SK-N-SH (cell line): ENCODE data around the gene PTPRS. TPM values are rescaled to one million over a fixed set of nuclear protein-coding genes. Genes with fewer than 3 reads are reported as not detected.

ENCODE experiments used
- CTCF ChIA-PET: fragments of 300-600, 350-600 bp; formaldehyde crosslinking; extraction: SDS; loops from one replicate; lab custom pipeline; 2021; lab: Yijun Ruan, JAX
- POLR2A ChIA-PET: fragments of 350-600 bp; sonication (Branson Sonifier 250); formaldehyde crosslinking; extraction: SDS; loops from one replicate; lab custom pipeline; 2020; ENCODE audit warnings: antibody characterized with exemption, inconsistent platforms; lab: Yijun Ruan, JAX
- DNase-seq: peaks from one replicate; pipeline ENCODE4 v3.0.0; 2012
- H2AFZ ChIP-seq: fragments of 200-600 bp; sonication (generic); 2 replicates; pipeline ENCODE4 v1.8.1; 2016; ENCODE audit warnings: antibody characterized with exemption, mild to moderate bottlenecking, low read depth
- H3F3A ChIP-seq: fragments of 200-600 bp; sonication (generic); replicated peaks from 2 replicates; pipeline ENCODE3; 2016; ENCODE audit warnings: antibody characterized with exemption, mild to moderate bottlenecking; ENCODE audit not compliant: insufficient read depth
- H3K27ac ChIP-seq, 2 experiments: fragments of 200-500 bp in 1 of 2; fragments of 200-600 bp in 1 of 2; sonication (Bioruptor generic) in 1 of 2; sonication (generic), shearing (Covaris generic) in 1 of 2; 2 replicates each; pipeline versions ENCODE4 v1.5.1 to v1.6.1; 2014 to 2016; ENCODE audit warnings: low read depth in 2 of 2, inconsistent platforms in 1 of 2, low read length in 1 of 2, mild to moderate bottlenecking in 1 of 2, mixed read lengths in 1 of 2
- H3K27me3 ChIP-seq: fragments of 200-600 bp; sonication (generic), shearing (Covaris generic); 2 replicates; pipeline ENCODE4 v1.6.1; 2016; ENCODE audit warnings: mixed run types; ENCODE audit not compliant: insufficient read depth
- H3K36me3 ChIP-seq, 2 experiments: fragments of 200-500 bp in 1 of 2; fragments of 200-600 bp in 1 of 2; sonication (Bioruptor generic) in 1 of 2; sonication (generic) in 1 of 2; replicated peaks in 1 of 2; 2 replicates each; pipeline versions ENCODE3 to v1.5.1; 2014 to 2016; ENCODE audit warnings: low read length in 1 of 2, mild to moderate bottlenecking in 1 of 2; ENCODE audit not compliant: insufficient read depth in 2 of 2, control insufficient read depth in 1 of 2
- H3K4me1 ChIP-seq, 2 experiments: fragments of 200-500 bp in 1 of 2; fragments of 200-600 bp in 1 of 2; sonication (Bioruptor generic) in 1 of 2; sonication (generic), shearing (Covaris generic) in 1 of 2; 2 replicates each; pipeline versions ENCODE4 v1.5.1 to v1.6.1; 2014 to 2016; ENCODE audit warnings: low read depth in 1 of 2, low read length in 1 of 2, mixed run types in 1 of 2; ENCODE audit not compliant: insufficient read depth in 2 of 2, control insufficient read depth in 1 of 2
- H3K4me2 ChIP-seq: fragments of 200-600 bp; sonication (generic), shearing (Covaris generic); 2 replicates; pipeline ENCODE4 v1.6.1; 2017; ENCODE audit warnings: mixed run types
- H3K4me3 ChIP-seq, 2 experiments: fragments of 200-500 bp in 1 of 2; fragments of 200-600 bp in 1 of 2; sonication (Bioruptor generic) in 1 of 2; sonication (generic), shearing (Covaris generic) in 1 of 2; 2 replicates each; pipeline versions ENCODE4 v1.5.1 to v1.8.1; 2014 to 2016; ENCODE audit warnings: low read depth in 2 of 2, inconsistent platforms in 1 of 2, low read length in 1 of 2, mild to moderate bottlenecking in 1 of 2, mixed read lengths in 1 of 2, moderate library complexity in 1 of 2
- H3K79me2 ChIP-seq: fragments of 200-600 bp; sonication (generic); 2 replicates; pipeline ENCODE4 v1.8.1; 2017; ENCODE audit warnings: mild to moderate bottlenecking; ENCODE audit not compliant: insufficient read depth
- H3K9ac ChIP-seq: fragments of 200-600 bp; sonication (generic); 2 replicates; pipeline ENCODE4 v1.6.1; 2017; ENCODE audit warnings: mixed run types
- H3K9me2 ChIP-seq: fragments of 200-600 bp; sonication (generic); 2 replicates; pipeline ENCODE4 v1.6.1; 2017; ENCODE audit warnings: mixed run types
- H3K9me3 ChIP-seq: fragments of 200-600 bp; sonication (generic); 2 replicates; pipeline ENCODE4 v1.6.1; 2017; ENCODE audit warnings: mixed run types, mild to moderate bottlenecking, moderate library complexity
- H4K20me1 ChIP-seq: fragments of 200-600 bp; sonication (generic); 2 replicates; pipeline ENCODE4 v1.6.1; 2017; ENCODE audit warnings: mild to moderate bottlenecking, mixed run types; ENCODE audit not compliant: insufficient read depth
- CHD2 ChIP-seq: fragments of 150-350 bp; IDR thresholded peaks from 2 replicates; pipeline ENCODE4 v1.6.1; 2018; ENCODE audit warnings: low read length; ENCODE audit not compliant: partially characterized antibody
- CTCF ChIP-seq: fragments of 200-600 bp; sonication (generic); IDR thresholded peaks from 2 replicates; pipeline ENCODE4 v1.6.1; 2017; ENCODE audit warnings: antibody characterized with exemption, mild to moderate bottlenecking, moderate library complexity
- ELF1 ChIP-seq: IDR thresholded peaks from 2 replicates; pipeline ENCODE4 v1.4.0; 2012
- EZH2phosphoT487 ChIP-seq: fragments of 200-600 bp; sonication (generic); IDR thresholded peaks from 2 replicates; pipeline ENCODE4 v1.6.1; 2017; ENCODE audit warnings: low read depth, mixed run types, mild to moderate bottlenecking, antibody characterized with exemption, moderate library complexity, borderline replicate concordance
- FOSL2 ChIP-seq: IDR thresholded peaks from 2 replicates; pipeline ENCODE4 v1.4.0; 2012; ENCODE audit warnings: low read depth, mild to moderate bottlenecking, moderate library complexity, borderline replicate concordance
- JUND ChIP-seq: IDR thresholded peaks from 2 replicates; pipeline ENCODE4 v1.4.0; 2012
- MEF2A ChIP-seq: IDR thresholded peaks from 2 replicates; pipeline ENCODE4 v1.4.0; 2012; ENCODE audit warnings: low read depth, borderline replicate concordance
- MXI1 ChIP-seq: IDR thresholded peaks from 2 replicates; pipeline ENCODE4 v1.6.1; 2012; ENCODE audit warnings: mild to moderate bottlenecking, low read depth, low read length, improper control_type of control experiment
- NFIC ChIP-seq: IDR thresholded peaks from 2 replicates; pipeline ENCODE4 v1.4.0; 2012; ENCODE audit warnings: borderline replicate concordance
- PBX3 ChIP-seq: IDR thresholded peaks from 2 replicates; pipeline ENCODE4; 2012
- RAD21 ChIP-seq: IDR thresholded peaks from 2 replicates; pipeline ENCODE4 v1.6.1; 2012; ENCODE audit warnings: mild to moderate bottlenecking, low read length
- SMC3 ChIP-seq: IDR thresholded peaks from 2 replicates; pipeline ENCODE4 v1.6.1; 2012; ENCODE audit warnings: low read depth, low read length, improper control_type of control experiment
- TAF1 ChIP-seq: IDR thresholded peaks from 2 replicates; pipeline ENCODE4 v1.6.1; 2012; ENCODE audit warnings: low read depth, mild to moderate bottlenecking, low read length, moderate library complexity, borderline replicate concordance
- USF1 ChIP-seq: IDR thresholded peaks from 2 replicates; pipeline ENCODE4 v1.4.0; 2012; ENCODE audit warnings: low read depth, borderline replicate concordance
- YY1 ChIP-seq: IDR thresholded peaks from 2 replicates; pipeline ENCODE4 v1.4.0; 2012; ENCODE audit warnings: low read depth, mild to moderate bottlenecking
- WGBS: methylation state at CpG from one replicate; pipeline ENCODE4 v1.1.6; 2017; ENCODE audit warnings: low lambda C conversion rate; 5-methylcytosine and 5-hydroxymethylcytosine counted together
- polyA plus RNA-seq, 3 experiments: library from polyadenylated mRNA; depleted of rRNA; stranded (reverse); fragments of >200 nt; gene quantifications; 2 replicates each; pipeline ENCODE4 v1.2.3, GENCODE V29; 2012
- TF ChIP-seq, protein P1 (sequence below): fragments of 150-350 bp; IDR thresholded peaks from 2 replicates; pipeline ENCODE4 v1.6.1; 2016; ENCODE audit warnings: mild to moderate bottlenecking, low read depth, low read length
- TF ChIP-seq, protein P2 (sequence below): IDR thresholded peaks from 2 replicates; pipeline ENCODE4 v1.4.0; 2012; ENCODE audit warnings: low read depth, borderline replicate concordance
- TF ChIP-seq, protein P3 (sequence below): IDR thresholded peaks from 2 replicates; pipeline ENCODE4 v1.4.0; 2012; ENCODE audit warnings: low read depth

Gene PTPRS
- polyA plus RNA-seq, 1 of the 3 experiments (the other 2 are of a cell fraction) = 91.0 TPM

DNA sequence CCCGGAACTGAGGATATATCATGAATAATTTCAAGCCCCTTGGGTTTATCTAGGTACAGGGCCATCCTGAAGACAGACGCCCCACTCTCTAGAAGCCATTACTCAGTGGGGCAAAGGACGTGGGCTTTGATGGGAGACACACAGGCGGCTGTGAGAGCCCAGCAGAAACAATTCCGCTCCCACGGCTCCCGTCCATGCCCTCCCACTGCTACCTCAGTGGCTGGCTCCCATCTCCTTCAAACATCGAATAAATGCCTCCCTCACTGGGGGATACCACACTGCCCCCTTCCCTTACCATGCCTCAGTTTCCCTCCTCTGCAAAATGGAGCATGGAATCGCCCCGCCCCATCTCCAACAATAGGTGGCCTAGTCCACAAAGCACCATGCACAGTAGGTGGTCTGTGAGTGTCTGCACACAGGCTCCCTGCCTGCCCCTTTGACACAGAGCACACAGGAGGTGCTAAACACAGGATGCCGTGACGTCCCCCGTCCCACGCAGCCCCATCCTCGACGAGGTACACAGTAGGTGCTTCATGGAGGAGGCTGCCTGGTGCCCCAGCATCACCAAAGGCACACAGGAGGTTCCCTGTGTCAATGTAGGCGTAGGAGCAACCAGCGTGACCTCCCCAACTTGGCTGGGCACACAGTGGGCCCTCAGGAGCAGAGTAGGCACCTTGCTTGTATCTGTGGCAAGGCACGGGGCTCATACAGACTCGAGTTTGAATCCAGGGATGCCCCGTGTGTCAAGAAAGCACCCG is 46.0 kb downstream of the PTPRS start:
- Histone ChIP-seq H3K27ac (peak overlapping the region; percentile 77 to 96; a peak in 3 of 4 replicates), H3K27me3 (no peaks in the 10 kb centered on the region), H3K36me3 (no peaks in the 10 kb centered on the region), H3K79me2 (peaks cover 30% of the 10 kb centered on the region), H2AFZ (no peak overlapping the region), H3K9me3 (no peaks in the 10 kb centered on the region), H3K4me2 (peak overlapping the region; percentile 95), H3K9ac (no peak overlapping the region; the same call in 1 of the 2 replicates), H3K4me3 (peak overlapping the region; percentile 78 to 85; a peak in 3 of 4 replicates), H3K4me1 (peaks cover 4 to 33% of the 10 kb centered on the region in 2 experiments; a peak in 1 of 4 replicates), H4K20me1 (peaks cover 30% of the 10 kb centered on the region), H3K9me2 (no peaks in the 10 kb centered on the region), H3F3A (peaks cover 3% of the 10 kb centered on the region)
- CTCF ChIA-PET = no interaction called here
- POLR2A ChIA-PET = no interaction called here
- TF ChIP-seq JUND = no peak
- TF ChIP-seq, protein P1, sequence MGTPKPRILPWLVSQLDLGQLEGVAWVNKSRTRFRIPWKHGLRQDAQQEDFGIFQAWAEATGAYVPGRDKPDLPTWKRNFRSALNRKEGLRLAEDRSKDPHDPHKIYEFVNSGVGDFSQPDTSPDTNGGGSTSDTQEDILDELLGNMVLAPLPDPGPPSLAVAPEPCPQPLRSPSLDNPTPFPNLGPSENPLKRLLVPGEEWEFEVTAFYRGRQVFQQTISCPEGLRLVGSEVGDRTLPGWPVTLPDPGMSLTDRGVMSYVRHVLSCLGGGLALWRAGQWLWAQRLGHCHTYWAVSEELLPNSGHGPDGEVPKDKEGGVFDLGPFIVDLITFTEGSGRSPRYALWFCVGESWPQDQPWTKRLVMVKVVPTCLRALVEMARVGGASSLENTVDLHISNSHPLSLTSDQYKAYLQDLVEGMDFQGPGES = no peak
- no peak for TF ChIP-seq USF1
- no peak for TF ChIP-seq CTCF
- no peak for TF ChIP-seq SMC3
- TF ChIP-seq NFIC = no peak
- no peak for TF ChIP-seq FOSL2
- TF ChIP-seq RAD21 = no peak
- no peak for TF ChIP-seq ELF1
- no peak for DNase-seq
- WGBS = 86% methylated on average over 12 of the region's 22 CpGs

DNA sequence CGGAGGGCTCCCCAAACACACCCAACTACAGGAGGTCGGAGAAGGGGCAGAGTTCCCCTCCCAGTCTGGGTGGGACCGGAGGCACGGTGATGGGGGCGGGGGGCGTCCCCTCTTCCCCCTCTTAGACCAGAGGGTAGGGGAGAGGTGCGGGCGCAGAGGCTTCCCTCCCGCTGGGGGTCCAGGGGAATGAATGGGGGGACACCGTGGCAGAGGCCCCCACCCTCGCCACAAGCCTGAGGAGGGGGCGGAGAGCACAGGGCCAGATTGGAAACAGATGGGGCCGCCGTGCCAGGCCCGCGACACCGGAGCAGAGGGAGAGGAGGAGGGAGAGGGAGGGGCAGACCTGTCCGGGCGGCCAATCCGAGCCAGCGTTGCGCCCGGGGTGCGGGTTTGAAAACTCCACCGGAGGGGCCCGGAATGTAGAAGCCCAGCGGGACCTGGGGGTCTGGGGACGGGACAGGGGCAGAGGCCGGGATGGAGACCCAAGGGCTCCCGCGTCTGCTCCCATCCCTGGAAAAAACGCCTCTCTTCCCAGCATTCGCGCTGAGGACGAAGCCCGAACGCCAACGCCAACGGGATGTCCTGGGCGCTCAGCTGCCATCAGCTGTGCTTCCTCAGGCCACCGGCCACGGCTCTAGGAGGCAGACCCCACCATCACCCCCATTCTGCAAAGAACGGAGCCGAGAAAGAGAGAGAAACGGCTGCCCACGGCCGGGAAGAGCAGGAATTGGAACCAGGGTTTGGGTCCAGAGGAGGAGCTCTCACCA is 46.8 kb downstream of the PTPRS start:
- H3K27ac ChIP-seq = peak overlapping the region; percentile 77 to 96
- no peaks in the 10 kb centered on the region for H3K9me2 ChIP-seq
- H3K27me3 ChIP-seq = no peaks in the 10 kb centered on the region
- peak overlapping the region; percentile 95 for H3K4me2 ChIP-seq
- no peaks in the 10 kb centered on the region for H3K36me3 ChIP-seq
- peak overlapping the region; percentile 53; the same call in 1 of the 2 replicates for H2AFZ ChIP-seq
- H3K9ac ChIP-seq = peak overlapping the region; percentile 93
- H3F3A ChIP-seq = peaks cover 3% of the 10 kb centered on the region
- ChIA-PET CTCF (interaction anchor here (0.6 kb wide), 2 partner anchors 49 to 245 kb away, joined by 3 read pairs; no protein-coding TSS in a partner anchor), POLR2A (interaction anchor here (0.7 to 1.5 kb wide), 5 partner anchors 11 to 245 kb away, joined by 3 to 7 read pairs (median 5); no protein-coding TSS in a partner anchor)
- no peaks in the 10 kb centered on the region for H3K9me3 ChIP-seq
- 4% methylated on average over 29 of the region's 47 CpGs for WGBS
- H3K4me1 ChIP-seq = peaks cover 4 to 34% of the 10 kb centered on the region in 2 experiments; a peak in 1 of 4 replicates
- peaks cover 38% of the 10 kb centered on the region for H3K79me2 ChIP-seq
- H4K20me1 ChIP-seq = peaks cover 38% of the 10 kb centered on the region
- peak; percentile 94 for DNase-seq
- H3K4me3 ChIP-seq = peak overlapping the region; percentile 78 to 85
- TF ChIP-seq NFIC (no peak), CHD2 (peak; percentile 28), JUND (no peak), MXI1 (0 out of 2 replicates have a peak, but pooled peaks have one; percentile 56), TAF1 (peak; percentile 13; the same call in 1 of the 2 replicates), PBX3 (no peak), MEF2A (no peak), YY1 (no peak), EZH2phosphoT487 (no peak)
- TF ChIP-seq, protein P2, sequence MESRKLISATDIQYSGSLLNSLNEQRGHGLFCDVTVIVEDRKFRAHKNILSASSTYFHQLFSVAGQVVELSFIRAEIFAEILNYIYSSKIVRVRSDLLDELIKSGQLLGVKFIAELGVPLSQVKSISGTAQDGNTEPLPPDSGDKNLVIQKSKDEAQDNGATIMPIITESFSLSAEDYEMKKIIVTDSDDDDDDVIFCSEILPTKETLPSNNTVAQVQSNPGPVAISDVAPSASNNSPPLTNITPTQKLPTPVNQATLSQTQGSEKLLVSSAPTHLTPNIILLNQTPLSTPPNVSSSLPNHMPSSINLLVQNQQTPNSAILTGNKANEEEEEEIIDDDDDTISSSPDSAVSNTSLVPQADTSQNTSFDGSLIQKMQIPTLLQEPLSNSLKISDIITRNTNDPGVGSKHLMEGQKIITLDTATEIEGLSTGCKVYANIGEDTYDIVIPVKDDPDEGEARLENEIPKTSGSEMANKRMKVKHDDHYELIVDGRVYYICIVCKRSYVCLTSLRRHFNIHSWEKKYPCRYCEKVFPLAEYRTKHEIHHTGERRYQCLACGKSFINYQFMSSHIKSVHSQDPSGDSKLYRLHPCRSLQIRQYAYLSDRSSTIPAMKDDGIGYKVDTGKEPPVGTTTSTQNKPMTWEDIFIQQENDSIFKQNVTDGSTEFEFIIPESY = no peak
- TF ChIP-seq, protein P3, sequence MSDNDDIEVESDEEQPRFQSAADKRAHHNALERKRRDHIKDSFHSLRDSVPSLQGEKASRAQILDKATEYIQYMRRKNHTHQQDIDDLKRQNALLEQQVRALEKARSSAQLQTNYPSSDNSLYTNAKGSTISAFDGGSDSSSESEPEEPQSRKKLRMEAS = 0 out of 2 replicates have a peak, but pooled peaks have one; percentile 36
